ENCODE measurements around the gene BID. TPM values are rescaled to one million over a fixed set of nuclear protein-coding genes. Genes with fewer than 3 reads are reported as not detected.

Gene BID
- total RNA-seq, 2 donors from 2014 or later, result 26.5 to 33.2 TPM

- DNase-seq, result no peak
- intact Hi-C loops (cut with DNase I, micrococcal nuclease), result no loop called here
- ATAC-seq, result no peak
Observed at GRCh38 chr22:17806437-17806836, 32.2 kb upstream of the BID start.

- no peak for DNase-seq
- ATAC-seq, result no peak
- intact Hi-C loops (cut with DNase I, micrococcal nuclease), result no loop called here
Observed at GRCh38 chr22:17804331-17805080, 30.2 kb upstream of the BID start.

GRCh38 chr22:17803609-17804270, 29.5 kb upstream of the BID start:
- DNase-seq (no peak), ATAC-seq (no peak)
- intact Hi-C loops (cut with DNase I, micrococcal nuclease), result no loop called here

GRCh38 chr22:17802822-17803221, 28.6 kb upstream of the BID start:
- DNase-seq, result no peak
- intact Hi-C loops (cut with DNase I, micrococcal nuclease), result no loop called here

GRCh38 chr22:17802411-17802810, 28.1 kb upstream of the BID start:
- intact Hi-C loops (cut with DNase I, micrococcal nuclease), result no loop called here
- ATAC-seq (no peak), DNase-seq (no peak)

More at GRCh38 chr22:17802822-17803221, 28.6 kb upstream of the BID start:
- ATAC-seq, result no peak

- intact Hi-C loops (cut with DNase I, micrococcal nuclease), result loop anchor here in 1 of 2 donors (10.0 kb wide), 1 partner anchor 243 kb away; no protein-coding TSS in a partner anchor
- ATAC-seq (no peak), DNase-seq (no peak)
Observed at GRCh38 chr22:17797721-17798559, 23.7 kb upstream of the BID start.

GRCh38 chr22:17796695-17797094, 22.4 kb upstream of the BID start:
- DNase-seq, result no peak
- intact Hi-C loops (cut with DNase I, micrococcal nuclease), result loop anchor here in 1 of 2 donors (10.0 kb wide), 1 partner anchor 242 kb away; no protein-coding TSS in a partner anchor
- no peak for ATAC-seq

GRCh38 chr22:17795661-17796548, 21.6 kb upstream of the BID start:
- intact Hi-C loops (cut with DNase I, micrococcal nuclease), result loop anchor here in 1 of 2 donors (10.0 kb wide), 1 partner anchor 241 kb away; no protein-coding TSS in a partner anchor
- DNase-seq (no peak), ATAC-seq (no peak)

GRCh38 chr22:17794726-17795542, 20.7 kb upstream of the BID start:
- DNase-seq, result no peak
- intact Hi-C loops (cut with DNase I, micrococcal nuclease), result loop anchor here in 1 of 2 donors (10.0 kb wide), 1 partner anchor 240 kb away; no protein-coding TSS in a partner anchor
- no peak for ATAC-seq

GRCh38 chr22:17792854-17793434, 18.7 kb upstream of the BID start:
- no peak for ATAC-seq
- DNase-seq, result no peak
- intact Hi-C loops (cut with DNase I, micrococcal nuclease), result loop anchor here in 1 of 2 donors (10.0 kb wide), 1 partner anchor 238 kb away; no protein-coding TSS in a partner anchor

- intact Hi-C loops (cut with DNase I, micrococcal nuclease), result loop anchor here in 1 of 2 donors (10.0 kb wide), 1 partner anchor 237 kb away; no protein-coding TSS in a partner anchor
- ATAC-seq (peak; percentile 8), DNase-seq (no peak)
Observed at GRCh38 chr22:17792299-17792698, 18.0 kb upstream of the BID start.

GRCh38 chr22:17791196-17791595, 16.9 kb upstream of the BID start:
- no peak for ATAC-seq
- intact Hi-C loops (cut with DNase I, micrococcal nuclease), result loop anchor here in 1 of 2 donors (10.0 kb wide), 1 partner anchor 236 kb away; no protein-coding TSS in a partner anchor
- no peak for DNase-seq

- ATAC-seq (no peak), DNase-seq (no peak)
- intact Hi-C loops (cut with DNase I, micrococcal nuclease), result loop anchor here in 1 of 2 donors (10.0 kb wide), 1 partner anchor 235 kb away; no protein-coding TSS in a partner anchor
Observed at GRCh38 chr22:17789379-17790200, 15.3 kb upstream of the BID start.

GRCh38 chr22:17788528-17789378, 14.5 kb upstream of the BID start:
- DNase-seq (no peak), ATAC-seq (no peak)
- intact Hi-C loops (cut with DNase I, micrococcal nuclease), result no loop called here

GRCh38 chr22:17787716-17788330, 13.6 kb upstream of the BID start:
- intact Hi-C loops (cut with DNase I, micrococcal nuclease), result no loop called here
- DNase-seq, result no peak
- ATAC-seq, result no peak
